H1 (cell line): ENCODE measurements around the gene NENF. TPM values are rescaled to one million over a fixed set of nuclear protein-coding genes. Genes with fewer than 3 reads are reported as not detected.
A peak's percentile ranks its signal among the peaks of the same experiment; 100 is the strongest.
"Not testable (repeated sequence)": the region's sequence is repeated elsewhere in the genome, so short reads cannot be mapped to it uniquely, and the experiment has no call there.

Experiments
- CTCF ChIA-PET: fragments of 300-600 bp; sonication (Branson Sonifier 250); formaldehyde crosslinking; loops from one replicate; lab custom pipeline; 2021; ENCODE audit not compliant: partially characterized antibody; lab: Charles Lee
- POLR2A ChIA-PET: fragments of 300-600 bp; sonication (Branson Sonifier 250); formaldehyde crosslinking; loops from one replicate; lab custom pipeline; 2021; ENCODE audit warnings: inconsistent platforms; ENCODE audit not compliant: partially characterized antibody; lab: Charles Lee
- DNase-seq, 2 experiments: peaks; one replicate each; pipeline versions ENCODE4 v3.0.0 to v3.0.0-alpha.2; 2010 to 2022; ENCODE audit warnings: low spot score in 2 of 2, low read depth in 1 of 2, mixed read lengths in 1 of 2
- FAIRE-seq: peaks from 2 replicates; lab custom pipeline; 2011; peaks lifted over from hg19 to GRCh38; lab: Jason Lieb, UNC
- H2AFZ ChIP-seq: 2 replicates; pipeline ENCODE4 v1.8.1; 2012; ENCODE audit warnings: low read length, inconsistent platforms
- H2AK5ac ChIP-seq: 2 replicates; pipeline ENCODE4 v1.6.1; 2013; ENCODE audit warnings: low read depth, low read length
- H2BK120ac ChIP-seq: replicated peaks from 2 replicates; pipeline ENCODE3; 2013; ENCODE audit warnings: low read depth, low read length, inconsistent platforms
- H2BK12ac ChIP-seq: 2 replicates; pipeline ENCODE4 v1.6.1; 2013; ENCODE audit warnings: low read depth, low read length
- H2BK15ac ChIP-seq: 2 replicates; pipeline ENCODE4 v1.6.1; 2013; ENCODE audit warnings: low read length
- H2BK20ac ChIP-seq: 2 replicates; pipeline ENCODE4 v1.6.1; 2013; ENCODE audit warnings: low read length
- H2BK5ac ChIP-seq: 2 replicates; pipeline ENCODE4 v1.6.1; 2013; ENCODE audit warnings: low read depth, low read length
- H3K14ac ChIP-seq: 2 replicates; pipeline ENCODE4 v1.6.1; 2013; ENCODE audit warnings: inconsistent platforms; ENCODE audit not compliant: insufficient read length
- H3K18ac ChIP-seq: 2 replicates; pipeline ENCODE4 v1.6.1; 2013; ENCODE audit warnings: low read length; ENCODE audit errors: extremely low read depth
- H3K23ac ChIP-seq: 2 replicates; pipeline ENCODE4 v1.6.1; 2013; ENCODE audit warnings: inconsistent platforms; ENCODE audit not compliant: insufficient read length
- H3K23me2 ChIP-seq: 2 replicates; pipeline ENCODE4 v1.6.1; 2013; ENCODE audit warnings: low read depth, low read length
- H3K27ac ChIP-seq: 2 replicates; pipeline ENCODE4 v1.6.1; 2011; ENCODE audit warnings: low read depth, low read length, inconsistent platforms
- H3K27me3 ChIP-seq, 4 experiments: replicated peaks in 1 of 4; 1 replicate in 1 of 4; 2 replicates in 3 of 4; pipeline versions ENCODE4 v1.6.1 to v1.8.1; 2011 to 2013; ENCODE audit warnings: low read length in 3 of 4, mild to moderate bottlenecking in 3 of 4, inconsistent platforms in 2 of 4, mixed read lengths in 2 of 4, moderate library complexity in 1 of 4; ENCODE audit not compliant: control insufficient read depth in 3 of 4, insufficient read depth in 3 of 4; ENCODE audit errors: extremely low read depth in 1 of 4
- H3K36me3 ChIP-seq, 4 experiments: 2 replicates each; pipeline versions ENCODE4 v1.6.1 to v1.8.1; 2011 to 2013; ENCODE audit warnings: mild to moderate bottlenecking in 4 of 4, low read length in 3 of 4, moderate library complexity in 2 of 4, control low read depth in 1 of 4, inconsistent platforms in 1 of 4; ENCODE audit not compliant: insufficient read depth in 4 of 4, control insufficient read depth in 2 of 4
- H3K4ac ChIP-seq: replicated peaks from 2 replicates; pipeline ENCODE3; 2013; ENCODE audit warnings: low read length, low read depth, mixed read lengths, inconsistent platforms; ENCODE audit not compliant: insufficient read length
- H3K4me1 ChIP-seq, 4 experiments: replicated peaks in 1 of 4; 1 replicate in 1 of 4; 2 replicates in 3 of 4; pipeline versions ENCODE4 v1.6.1 to v1.8.1; 2011 to 2013; ENCODE audit warnings: low read length in 3 of 4, inconsistent platforms in 2 of 4, mixed read lengths in 1 of 4; ENCODE audit not compliant: insufficient read depth in 4 of 4, control insufficient read depth in 3 of 4
- H3K4me2 ChIP-seq, 2 experiments: 2 replicates each; pipeline versions ENCODE4 v1.6.1 to v1.8.1; 2011 to 2013; ENCODE audit warnings: low read depth in 2 of 2, low read length in 2 of 2, control low read depth in 1 of 2, inconsistent platforms in 1 of 2, mild to moderate bottlenecking in 1 of 2; ENCODE audit not compliant: insufficient read depth in 1 of 2
- H3K4me3 ChIP-seq, 4 experiments: fragments of 200-600, 300-600 bp in 1 of 4; sonication (generic), shearing (Covaris generic), sonication (Bioruptor Twin) in 1 of 4; 2 replicates each; pipeline versions ENCODE4 v1.5.1 to v1.8.1; 2011 to 2016; ENCODE audit warnings: low read length in 4 of 4, low read depth in 3 of 4, control low read depth in 2 of 4, inconsistent platforms in 2 of 4, mild to moderate bottlenecking in 2 of 4, mixed read lengths in 1 of 4, moderate library complexity in 1 of 4; ENCODE audit not compliant: insufficient read depth in 2 of 4; ENCODE audit errors: extremely low read depth in 1 of 4
- H3K56ac ChIP-seq: replicated peaks from 2 replicates; pipeline ENCODE3; 2013; ENCODE audit warnings: low read depth, mild to moderate bottlenecking, mixed read lengths, low read length, inconsistent platforms; ENCODE audit not compliant: insufficient read length
- H3K79me1 ChIP-seq: 2 replicates; pipeline ENCODE4 v1.6.1; 2013; ENCODE audit warnings: low read depth, low read length, control low read depth
- H3K79me2 ChIP-seq, 2 experiments: 2 replicates each; pipeline versions ENCODE4 v1.6.1 to v1.8.1; 2012 to 2013; ENCODE audit warnings: low read length in 2 of 2, mild to moderate bottlenecking in 2 of 2, inconsistent platforms in 1 of 2; ENCODE audit not compliant: insufficient read depth in 2 of 2, control insufficient read depth in 1 of 2
- H3K9ac ChIP-seq, 4 experiments: replicated peaks in 1 of 4; 1 replicate in 1 of 4; 2 replicates in 3 of 4; pipeline versions ENCODE4 v1.6.1 to v1.8.1; 2011 to 2013; ENCODE audit warnings: low read depth in 3 of 4, low read length in 3 of 4, control low read depth in 2 of 4, mild to moderate bottlenecking in 2 of 4, moderate library complexity in 2 of 4, inconsistent platforms in 1 of 4; ENCODE audit errors: extremely low read depth in 1 of 4
- H3K9me3 ChIP-seq, 2 experiments: 2 replicates each; pipeline versions ENCODE4 v1.6.1 to v1.8.1; 2012 to 2013; ENCODE audit warnings: mild to moderate bottlenecking in 2 of 2, moderate library complexity in 2 of 2, control low read depth in 1 of 2, inconsistent platforms in 1 of 2, low read depth in 1 of 2, low read length in 1 of 2, mixed read lengths in 1 of 2; ENCODE audit not compliant: insufficient read depth in 2 of 2
- H4K20me1 ChIP-seq, 2 experiments: replicated peaks in 1 of 2; 2 replicates each; pipeline versions ENCODE3 to v1.8.1; 2011 to 2013; ENCODE audit warnings: inconsistent platforms in 2 of 2, low read length in 2 of 2, mild to moderate bottlenecking in 1 of 2; ENCODE audit not compliant: insufficient read depth in 2 of 2, control insufficient read depth in 1 of 2
- H4K5ac ChIP-seq: 2 replicates; pipeline ENCODE4 v1.6.1; 2013; ENCODE audit warnings: low read length, low read depth, mixed read lengths, inconsistent platforms; ENCODE audit not compliant: insufficient read length
- H4K8ac ChIP-seq: 2 replicates; pipeline ENCODE4 v1.8.0; 2013; ENCODE audit warnings: mild to moderate bottlenecking, moderate library complexity, low read length, inconsistent platforms; ENCODE audit not compliant: insufficient read depth; ENCODE audit errors: extremely low read depth
- H4K91ac ChIP-seq: replicated peaks from 2 replicates; pipeline ENCODE3; 2013; ENCODE audit warnings: low read length, mixed read lengths, inconsistent platforms; ENCODE audit not compliant: insufficient read length
- WGBS, 2 experiments: shearing (Covaris generic) in 1 of 2; methylation state at CpG; one replicate each; pipeline versions ENCODE4 v1.1.6 to v1.1.7; 2013 to 2015; ENCODE audit warnings: low lambda C conversion rate in 2 of 2, mixed read lengths in 2 of 2, inconsistent platforms in 1 of 2, low coverage in 1 of 2, missing lambda C conversion rate in 1 of 2; ENCODE audit not compliant: insufficient replicate concordance in 2 of 2, insufficient coverage in 1 of 2, insufficient read length in 1 of 2; ENCODE audit errors: extremely low coverage in 1 of 2, missing lambda C conversion rate in 1 of 2; 5-methylcytosine and 5-hydroxymethylcytosine counted together
- polyA plus RNA-seq, 7 experiments: library from polyadenylated mRNA; depleted of rRNA in 3 of 7; stranded (reverse) in 5 of 7; unstranded in 2 of 7; fragments of >200 nt in 5 of 7; fragments of 200-250 nt in 2 of 7; gene quantifications; 1 replicate in 5 of 7; 2 replicates in 1 of 7; 4 replicates in 1 of 7; pipeline versions ENCODE4 v1.2.1 to v1.2.3, GENCODE V29; 2011 to 2013; ENCODE audit warnings: missing spikeins in 2 of 7, mixed read lengths in 2 of 7
- total RNA-seq: library from RNA; stranded (reverse); fragmentation: NEBNext Ultra II Directional; extraction: Animal tissue kit (Norgen Biotek cat#: 25700); gene quantifications from 2 replicates; pipeline ENCODE4 v1.2.1, GENCODE V29; 2021

NENF gene
- total and polyA plus RNA-seq, 2 of the 8 experiments (the other 6 are each of a cell fraction or from before 2014, with no cell fraction given): 27.0 to 28.0 TPM

DNA sequence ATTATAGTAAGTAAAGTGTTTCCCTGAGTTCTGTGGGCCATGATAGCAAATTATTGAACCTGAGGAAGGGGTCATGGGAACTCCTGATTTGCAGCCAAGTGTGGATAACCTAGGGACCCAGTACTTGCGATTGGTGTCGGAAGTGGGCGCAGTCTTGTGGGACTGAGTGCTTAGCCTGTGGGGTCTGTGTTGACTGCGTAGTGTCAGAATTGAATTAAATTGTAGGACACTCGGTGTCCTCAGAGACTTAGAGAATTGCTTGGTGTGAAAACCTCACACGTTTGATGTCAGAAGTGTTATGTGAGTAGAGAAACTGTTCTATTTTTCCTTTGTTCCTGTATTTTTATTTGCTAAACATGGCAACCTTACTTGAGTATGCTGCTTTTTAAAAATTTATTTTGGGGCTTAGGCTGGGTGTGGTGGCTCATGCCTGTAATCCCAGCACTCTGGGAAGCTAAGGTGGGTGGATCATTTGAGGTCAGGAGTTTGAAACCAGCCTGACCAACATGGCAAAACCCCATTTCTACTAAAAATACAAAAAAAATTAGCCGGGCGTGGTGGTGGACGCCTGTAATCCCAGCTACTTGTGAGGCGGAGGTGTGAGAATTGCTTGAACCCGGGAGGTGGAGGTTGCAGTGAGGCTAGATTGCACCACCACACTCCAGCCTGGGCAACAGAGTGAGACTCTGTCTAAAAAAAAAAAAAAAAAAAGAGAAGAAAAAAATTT lies 48.2 kb downstream of the NENF start:
- not testable (repeated sequence) for H3K23me2 ChIP-seq, H3K23ac ChIP-seq, H4K91ac ChIP-seq, H4K8ac ChIP-seq, H3K4me1 ChIP-seq, H3K79me2 ChIP-seq, FAIRE-seq, H2BK20ac ChIP-seq, H2AFZ ChIP-seq, H3K27ac ChIP-seq, H4K5ac ChIP-seq, H3K56ac ChIP-seq, DNase-seq, H2AK5ac ChIP-seq, H2BK120ac ChIP-seq, H3K14ac ChIP-seq, H3K27me3 ChIP-seq, H2BK5ac ChIP-seq, H4K20me1 ChIP-seq, H2BK15ac ChIP-seq, H3K36me3 ChIP-seq, H3K79me1 ChIP-seq, H3K4ac ChIP-seq, H3K9me3 ChIP-seq, H3K9ac ChIP-seq, H3K4me2 ChIP-seq, H3K18ac ChIP-seq, H3K4me3 ChIP-seq
- WGBS, 2 experiments: 91% methylated on average over 11 of the region's 11 CpGs; no CpG with 5 or more reads in 1 of the 2 experiments
- ChIA-PET CTCF (interaction anchor here (1.4 to 4.9 kb wide), 6 partner anchors 9 to 296 kb away, joined by 4 to 68 read pairs (median 4); no protein-coding TSS in a partner anchor), POLR2A (interaction anchor here (7.2 kb wide), 1 partner anchor 127 kb away, joined by 56 read pairs; the partner anchor contains the start of gene ATF3)
- H2BK12ac ChIP-seq: 0 out of 2 replicates have a peak overlapping the region, but pooled peaks have one; percentile 55
